PC-3 (cell line): ENCODE data around the gene DLD.

Experiments
- CTCF ChIP-seq: fragments of 300-600 bp; sonication (generic); conservative IDR thresholded peaks from 2 replicates; pipeline ENCODE4 v1.5.1; 2017; ENCODE audit warnings: antibody characterized with exemption, low read depth, mild to moderate bottlenecking, low read length
- EZH2phosphoT487 ChIP-seq: fragments of 300-600 bp; sonication (generic); IDR thresholded peaks from 2 replicates; pipeline ENCODE4 v1.6.1; 2018; ENCODE audit warnings: mild to moderate bottlenecking, antibody characterized with exemption, low read length, borderline replicate concordance

- TF ChIP-seq CTCF: no peak
- no peak for TF ChIP-seq EZH2phosphoT487
Observed at GRCh38 chr7:107967420-107967819, 76.4 kb downstream of the DLD start.
